ENCODE measurements around the gene LDLRAD2.
"Not testable (repeated sequence)": the region's sequence is repeated elsewhere in the genome, so short reads cannot be mapped to it uniquely, and the experiment has no call there.

The LDLRAD2 gene

DNA sequence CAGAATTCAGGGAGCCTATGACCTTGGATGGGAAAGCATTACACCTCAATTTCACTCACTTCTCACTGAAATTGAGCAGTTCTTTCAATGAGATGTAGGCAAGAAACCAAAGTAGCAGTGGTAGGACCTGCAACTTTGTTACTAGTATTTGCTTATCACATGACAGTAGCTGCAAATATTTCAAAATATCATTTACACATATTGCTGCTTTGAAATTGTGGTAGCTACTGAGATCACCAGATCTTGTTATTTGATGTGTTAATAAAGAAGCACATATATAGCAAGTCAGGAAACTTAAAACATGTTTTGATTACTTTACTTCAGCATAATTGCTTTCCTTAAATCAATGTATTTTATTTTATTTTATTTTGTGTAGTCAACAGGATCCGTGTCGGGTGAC is 12.9 kb downstream of the LDLRAD2 start:
- no peak for DNase-seq

DNA sequence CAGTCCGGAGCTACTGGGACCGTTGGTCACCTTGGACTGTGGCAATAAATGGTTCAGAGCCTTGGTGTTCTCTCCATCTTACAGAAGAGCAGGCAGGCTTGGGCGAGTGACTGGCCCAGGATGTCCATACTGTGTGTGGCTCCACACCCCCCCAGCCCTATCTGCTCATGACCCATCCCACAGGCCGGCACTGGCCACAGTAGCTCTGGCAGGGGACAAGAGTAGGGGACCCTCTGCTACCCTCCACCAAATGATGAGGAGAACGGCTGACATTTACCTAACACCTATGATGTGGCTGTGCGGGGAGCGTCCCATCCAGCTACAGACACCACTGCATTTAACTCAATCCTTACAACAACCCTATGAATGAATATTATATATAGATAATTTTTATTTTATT is 13.3 kb downstream of the LDLRAD2 start:
- DNase-seq: no peak

DNA sequence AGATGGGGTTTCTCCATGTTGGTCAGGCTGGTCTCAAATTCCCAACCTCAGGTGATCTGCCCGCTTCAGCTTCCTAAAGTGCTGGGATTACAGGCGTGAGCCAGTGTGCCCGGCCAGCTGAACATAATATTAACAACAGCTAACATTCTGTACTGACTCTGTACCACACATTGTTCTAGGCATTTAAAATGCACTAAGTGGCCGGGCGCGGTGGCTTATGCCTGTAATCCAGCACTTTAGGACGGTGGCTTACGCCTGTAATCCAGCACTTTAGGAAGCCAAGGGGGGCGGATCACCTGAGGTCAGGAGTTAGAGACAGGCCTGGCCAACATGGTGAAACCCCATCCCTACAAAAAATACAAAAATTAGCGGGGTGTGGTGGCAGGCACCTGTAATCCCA is 14.6 kb downstream of the LDLRAD2 start:
- not testable (repeated sequence) for DNase-seq

DNA sequence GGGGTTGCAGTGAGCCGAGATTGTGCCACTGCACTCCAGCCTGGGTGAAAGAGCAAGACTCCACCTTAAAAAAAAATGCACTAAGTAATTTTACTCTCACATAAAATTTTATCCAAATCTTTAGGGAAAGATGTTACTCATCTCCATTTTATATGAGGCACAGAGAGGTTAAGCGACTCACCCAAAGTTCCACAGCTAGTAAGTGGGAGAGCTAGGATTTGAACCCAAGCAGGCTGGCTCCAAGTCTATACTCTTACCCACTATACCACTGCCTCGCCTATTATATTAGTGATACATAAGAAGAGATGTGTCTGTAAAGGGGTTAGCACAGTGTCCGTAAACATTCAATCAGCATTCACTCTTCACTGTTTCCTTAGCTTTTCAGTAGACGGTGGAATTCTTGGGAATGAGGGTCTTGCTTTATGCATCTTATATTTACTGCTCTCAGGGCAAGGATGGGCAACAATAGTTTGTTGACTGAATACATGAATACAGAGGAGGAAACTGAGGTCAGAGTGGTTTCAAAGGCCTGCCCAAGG is 15.1 kb downstream of the LDLRAD2 start:
- no peak for DNase-seq

DNA sequence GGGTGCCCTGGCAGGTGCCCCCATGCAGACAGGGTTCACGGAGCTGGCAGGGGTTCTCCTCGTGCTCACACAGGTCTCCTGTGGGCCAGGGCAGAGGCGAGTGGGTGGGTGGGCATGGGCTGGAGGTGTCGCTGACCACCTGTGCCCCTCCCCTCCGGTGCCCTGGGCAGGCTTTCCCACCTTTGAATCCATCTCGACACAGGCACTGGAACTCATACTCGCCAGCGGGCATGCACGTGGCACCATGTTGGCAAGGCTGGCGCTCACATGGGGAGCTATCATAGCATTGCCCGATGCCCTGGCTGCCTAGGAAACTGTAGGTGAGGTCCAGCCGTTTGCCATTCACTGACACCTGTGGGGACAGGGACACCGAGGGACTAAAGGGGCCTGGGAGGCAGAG is 16.0 kb downstream of the LDLRAD2 start:
- DNase-seq: no peak

DNA sequence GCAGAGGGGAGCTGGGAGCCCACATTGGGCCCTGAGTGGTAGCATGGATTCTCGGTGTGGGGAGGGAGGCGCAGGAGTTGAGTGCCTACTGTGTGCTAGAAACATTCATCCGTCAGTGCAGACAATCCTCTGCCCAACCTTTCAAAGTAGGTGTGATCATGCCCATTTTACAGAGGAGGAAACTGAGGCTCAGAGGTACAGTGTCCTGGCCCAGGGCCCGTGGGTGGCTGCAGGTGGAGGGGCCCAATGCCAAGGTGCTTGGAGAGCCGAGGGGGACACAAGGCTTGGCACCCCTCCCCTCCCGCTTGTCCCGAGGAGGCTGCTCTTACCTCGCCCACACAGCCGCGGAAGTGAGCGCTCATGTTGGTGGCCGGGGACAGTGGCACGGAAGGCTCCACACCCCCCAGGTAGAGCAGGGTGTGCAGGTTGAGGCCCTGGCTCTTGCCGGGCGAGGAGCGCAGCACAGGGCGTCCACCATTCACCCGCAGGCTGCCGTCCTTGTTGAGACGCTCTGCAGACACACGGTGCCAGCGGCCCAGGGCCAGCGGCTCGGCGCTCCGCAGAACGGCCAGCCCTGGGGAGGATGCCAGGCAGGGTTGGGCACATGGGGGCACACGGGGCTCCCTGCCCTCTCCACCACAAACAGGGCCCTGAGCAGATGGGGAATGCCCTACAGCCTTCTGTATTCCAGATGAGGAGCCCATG is 16.6 kb downstream of the LDLRAD2 start:
- no peak for DNase-seq

DNA sequence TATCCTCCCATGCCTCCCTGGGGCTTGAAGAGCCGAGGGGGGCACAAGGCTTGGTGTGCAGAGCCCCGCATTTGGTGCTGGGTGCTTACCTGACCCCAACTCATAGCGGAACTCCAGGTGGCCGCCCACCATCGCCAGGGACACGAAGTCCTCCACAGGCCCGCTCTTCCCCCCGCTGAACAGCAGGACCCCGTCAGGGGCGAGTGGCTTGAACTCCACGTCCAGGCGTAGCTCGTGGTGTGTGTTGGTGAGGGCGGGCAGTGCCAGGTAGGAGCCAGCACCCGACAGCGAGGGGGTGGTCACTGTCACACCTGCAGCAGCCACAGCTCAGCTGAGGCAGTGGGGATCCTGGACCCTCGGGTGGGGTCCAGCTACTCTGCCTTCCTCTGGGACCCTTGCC is 17.2 kb downstream of the LDLRAD2 start:
- DNase-seq: no peak

DNA sequence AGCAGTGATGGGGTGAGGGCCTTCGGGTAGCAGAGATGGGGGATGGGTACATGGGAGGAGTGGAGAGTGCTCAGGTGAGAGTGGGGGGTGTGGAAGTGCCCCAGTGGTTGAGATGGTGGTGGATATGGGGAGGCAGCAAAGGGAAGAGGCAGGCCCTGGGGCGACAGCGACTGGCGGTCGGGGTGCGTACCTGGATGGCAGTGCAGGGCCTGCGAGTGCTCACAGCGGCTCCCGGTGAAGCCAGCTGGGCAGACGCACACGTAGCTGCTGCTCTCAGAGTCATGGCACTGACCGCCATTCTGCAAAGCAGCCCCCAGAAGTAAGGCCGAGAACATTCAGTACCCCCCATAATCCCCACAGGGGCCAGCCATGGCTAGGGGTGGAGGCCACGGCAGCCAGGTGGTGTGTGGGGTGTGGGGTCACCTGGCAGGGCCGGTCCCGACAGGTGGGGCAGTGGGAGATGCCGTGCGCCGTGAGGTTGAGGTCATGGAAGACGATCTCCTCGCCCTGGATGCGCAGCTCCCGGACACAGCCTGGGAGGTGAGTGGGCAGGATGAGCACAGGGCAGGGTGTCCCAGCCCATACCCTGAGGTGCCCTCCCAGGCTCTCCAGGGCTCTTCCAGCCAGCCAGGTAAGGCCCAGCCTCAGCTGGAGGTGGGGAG is 18.9 kb downstream of the LDLRAD2 start:
- no peak for DNase-seq

DNA sequence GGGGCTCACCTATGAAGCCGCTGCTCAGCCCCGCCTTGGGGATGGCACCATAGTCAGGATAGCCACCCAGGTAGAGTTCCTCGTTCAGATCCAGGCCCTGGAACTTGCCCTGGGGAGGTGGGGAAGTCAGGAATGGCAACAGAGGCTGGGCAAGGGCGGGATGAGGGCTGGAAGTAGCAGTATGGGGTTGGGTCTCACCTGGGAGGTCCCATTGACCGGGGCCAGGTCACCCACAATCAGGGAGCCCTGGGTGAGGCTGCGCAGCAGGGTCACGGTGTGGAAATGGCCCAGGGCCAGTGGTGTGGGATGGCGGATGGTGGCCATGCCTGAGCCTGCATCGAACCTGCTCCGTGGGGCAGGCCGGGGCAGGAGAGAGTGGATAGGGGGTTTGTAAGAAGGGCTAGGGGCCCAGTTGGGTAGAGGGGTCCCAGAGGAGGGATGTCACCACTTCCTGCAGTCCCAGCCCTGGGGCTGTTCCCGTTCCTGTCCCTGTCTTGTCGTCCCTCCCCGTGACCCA is 19.4 kb downstream of the LDLRAD2 start:
- no peak for DNase-seq

DNA sequence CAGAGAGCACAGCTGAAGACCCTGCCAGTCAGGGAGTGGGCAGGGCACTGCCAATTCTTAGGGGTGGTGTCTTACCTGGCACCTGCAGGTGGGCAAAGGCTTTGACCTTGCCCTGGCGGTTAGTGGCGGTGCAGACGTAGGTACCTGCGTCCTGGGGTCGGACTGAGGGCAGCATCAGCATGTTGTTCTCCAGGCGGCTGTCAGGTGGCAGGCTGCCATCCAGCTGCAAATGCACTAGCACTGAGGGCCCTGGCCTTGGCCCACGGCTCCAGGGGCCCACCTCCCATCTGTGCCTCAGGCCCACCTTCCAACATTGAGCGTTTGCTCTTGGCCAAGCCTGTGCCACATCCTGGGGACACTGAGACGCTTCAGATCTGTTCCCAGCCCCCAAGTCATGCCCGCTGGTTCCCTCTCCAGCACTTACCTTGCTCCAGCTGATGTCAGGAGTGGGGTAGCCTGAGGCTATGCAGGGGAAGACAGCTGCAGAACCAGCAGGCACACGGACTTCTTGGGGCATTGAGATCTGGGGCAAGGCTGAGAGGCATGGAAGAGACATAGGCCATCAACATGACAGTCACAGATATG is 21.4 kb downstream of the LDLRAD2 start:
- no peak for DNase-seq

DNA sequence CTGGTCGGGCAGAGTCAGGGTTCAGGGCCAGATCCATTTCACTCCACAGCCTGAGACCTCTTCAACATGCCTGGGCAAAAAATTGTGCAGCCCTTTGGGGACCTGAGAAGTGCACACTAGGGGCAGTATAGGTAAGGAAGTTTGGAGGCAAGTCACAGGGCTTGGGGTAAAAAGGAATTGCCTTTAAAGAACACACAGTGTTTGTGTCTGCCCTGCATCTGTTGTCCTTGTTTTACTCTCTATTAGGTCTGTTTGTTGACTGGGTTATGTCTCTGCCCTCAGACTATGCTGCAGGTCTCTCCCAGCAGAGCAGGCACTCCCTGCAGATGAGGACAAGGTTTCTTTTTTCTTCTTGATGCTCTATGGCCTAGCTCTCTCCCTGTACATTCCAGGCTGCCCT is 22.0 kb downstream of the LDLRAD2 start:
- no peak for DNase-seq

DNA sequence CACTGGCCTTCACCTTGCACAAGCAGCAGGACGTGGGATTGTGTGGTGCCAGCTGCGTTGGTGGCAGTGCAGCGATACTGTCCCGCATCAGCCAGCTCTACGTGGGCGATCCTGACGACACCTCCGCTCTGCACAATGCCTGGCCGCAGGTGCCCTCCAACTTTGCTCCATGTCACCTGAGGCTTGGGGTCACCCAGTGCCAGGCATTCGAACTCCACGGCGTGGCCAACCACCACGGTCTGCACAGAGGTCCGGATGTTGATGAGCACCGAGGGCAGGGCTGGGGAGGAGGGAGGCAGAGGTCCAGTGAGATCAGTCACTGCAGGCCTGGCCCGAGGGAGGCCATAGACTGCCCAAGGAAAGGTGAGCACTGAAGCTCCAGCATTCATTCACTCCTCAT is 22.6 kb downstream of the LDLRAD2 start:
- no peak for DNase-seq

DNA sequence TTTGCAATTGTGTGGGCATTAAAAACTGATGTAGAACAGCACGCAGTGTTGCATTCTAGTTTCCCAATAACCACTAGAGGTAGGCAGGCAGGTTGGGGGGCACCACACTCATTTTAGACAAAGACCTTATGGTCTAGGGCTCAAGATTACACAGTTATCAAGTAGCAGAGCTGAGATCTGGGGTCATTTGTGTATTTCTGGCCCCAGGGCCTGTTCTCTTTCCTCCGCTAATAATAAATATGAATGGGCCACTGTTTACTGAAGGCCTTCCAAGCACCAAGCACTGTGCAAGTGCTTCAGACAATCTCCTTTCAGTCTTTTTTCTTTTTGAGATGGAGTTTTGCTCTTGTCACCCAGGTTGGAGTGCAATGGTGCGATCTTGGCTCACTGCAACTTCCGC is 23.9 kb downstream of the LDLRAD2 start:
- DNase-seq: no peak

DNA sequence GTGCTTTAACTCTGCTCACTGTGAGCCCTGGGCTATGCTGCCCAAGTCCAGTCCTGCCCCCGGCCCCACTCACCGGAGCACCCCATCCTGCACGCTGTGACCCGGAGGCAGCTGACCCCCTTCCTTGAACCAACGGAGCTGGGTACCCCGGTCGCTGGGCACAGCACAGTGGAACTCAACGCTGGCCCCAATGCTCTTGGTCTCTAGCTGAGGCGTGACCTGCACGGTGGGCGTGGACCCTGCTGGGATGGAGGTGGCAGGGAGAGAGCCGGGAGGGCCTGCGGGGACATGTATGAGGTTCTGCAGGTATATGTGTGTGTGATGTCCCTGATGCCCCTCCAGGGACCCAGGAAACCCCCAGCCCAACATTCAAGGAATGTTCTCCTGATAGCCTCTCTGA is 24.7 kb downstream of the LDLRAD2 start:
- no peak for DNase-seq

DNA sequence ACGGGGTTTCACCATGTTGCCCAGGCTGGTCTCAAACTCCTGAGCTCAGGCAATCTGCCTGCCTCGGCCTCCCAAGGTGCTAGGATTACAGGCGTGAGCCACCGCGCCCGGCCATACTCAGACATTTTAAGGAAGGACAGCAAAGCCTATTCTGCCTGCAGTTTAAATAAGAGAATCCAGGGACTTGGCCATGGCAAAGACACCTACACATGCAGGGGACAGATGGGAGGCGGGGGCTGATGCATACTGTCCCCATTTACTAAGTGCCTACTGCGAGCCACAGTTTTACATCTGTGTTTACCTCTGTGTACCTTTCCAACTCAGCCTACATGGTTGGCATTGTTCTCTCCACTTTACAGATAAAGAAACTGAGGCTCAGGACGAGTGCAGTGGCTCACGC is 25.4 kb downstream of the LDLRAD2 start:
- no peak for DNase-seq

DNA sequence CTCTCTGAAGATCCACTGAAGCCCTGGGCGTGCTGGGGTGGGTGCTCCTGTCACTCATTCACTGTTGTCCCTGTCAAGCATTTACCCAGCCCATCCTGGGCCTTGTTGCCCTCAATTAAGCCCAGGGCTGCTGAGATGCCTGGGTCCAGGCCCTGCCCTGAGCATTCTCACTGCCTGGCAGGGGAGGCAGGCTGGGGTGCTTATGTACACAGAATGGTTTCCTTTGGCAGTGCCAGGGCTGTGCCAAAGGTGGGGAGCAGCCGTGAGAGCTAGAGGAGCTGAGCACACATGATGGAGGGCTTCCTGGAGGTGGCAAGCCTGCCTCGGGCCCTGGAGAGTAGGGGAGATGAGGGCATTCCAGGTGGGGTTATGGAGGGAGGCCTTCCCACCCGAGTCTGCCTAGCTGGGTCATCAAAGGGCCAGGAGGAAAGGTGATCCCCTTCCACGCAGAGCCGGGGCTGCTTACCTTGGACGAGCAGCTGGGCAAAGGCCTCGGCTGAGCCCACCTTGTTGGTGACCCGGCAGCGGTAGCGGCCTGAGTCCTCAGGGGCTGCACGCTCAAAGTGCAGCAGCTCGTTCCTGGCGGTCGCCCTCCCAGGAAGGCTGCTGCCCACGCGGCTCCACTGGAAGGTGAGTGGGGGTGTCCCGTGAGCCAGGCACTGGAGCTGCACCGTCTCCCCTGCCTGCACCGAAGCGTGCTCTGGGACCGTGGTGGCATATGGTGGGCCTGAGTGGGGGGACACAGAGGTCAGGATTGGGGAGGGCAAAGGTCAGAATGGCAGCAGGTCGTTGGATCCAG is 26.5 kb downstream of the LDLRAD2 start:
- no peak for DNase-seq

DNA sequence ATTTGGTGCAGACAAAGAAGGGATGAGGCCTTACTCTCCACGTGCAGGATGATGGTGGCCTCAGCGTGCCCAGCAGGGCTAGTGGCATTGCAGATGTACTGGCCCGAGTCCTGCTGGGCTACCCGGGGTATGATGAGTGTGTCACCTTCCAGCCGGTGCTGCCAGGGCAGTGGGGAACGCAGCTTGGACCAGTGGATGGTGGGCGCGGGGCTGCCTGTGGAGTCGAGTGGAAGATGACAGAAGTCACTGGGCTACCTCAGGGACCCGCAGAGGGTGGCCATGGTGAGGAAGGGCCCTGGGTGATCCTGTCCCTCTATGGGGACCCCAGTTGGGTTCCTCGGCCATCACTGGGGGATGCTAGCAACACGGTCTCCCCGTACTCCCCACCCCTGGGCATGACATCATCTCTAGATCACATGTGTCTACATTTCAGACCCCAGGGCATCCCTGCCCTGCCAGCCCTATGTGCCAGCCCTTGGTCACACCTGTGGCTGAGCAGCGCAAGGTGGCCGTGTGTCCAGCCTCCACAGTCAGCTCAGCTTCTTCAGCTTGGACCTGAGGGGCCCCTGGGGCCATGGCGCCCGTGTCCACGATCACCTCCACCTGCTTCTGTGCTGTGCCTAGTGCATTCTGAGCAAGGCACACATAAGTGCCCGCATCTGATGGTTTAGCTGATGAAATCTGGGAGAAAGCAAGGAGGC is 27.4 kb downstream of the LDLRAD2 start:
- no peak for DNase-seq

DNA sequence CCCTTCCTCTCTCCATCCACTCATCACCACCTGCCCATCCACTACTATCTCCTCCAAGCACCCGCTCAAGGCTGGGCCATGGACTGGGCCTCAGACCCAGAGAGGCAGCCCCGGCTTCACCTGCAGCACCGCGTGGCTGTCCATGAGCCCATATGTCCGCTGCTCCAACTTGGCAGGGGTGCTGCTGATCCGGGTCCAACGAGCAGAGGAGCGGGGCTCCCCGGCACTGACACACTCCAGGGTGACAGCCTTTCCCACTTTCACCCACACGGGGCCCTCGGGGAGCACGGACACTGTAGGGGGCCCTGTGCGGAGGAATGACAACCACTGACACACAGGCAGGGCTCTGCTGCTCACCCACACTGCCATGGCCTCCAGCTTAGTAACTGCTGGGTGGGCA is 28.9 kb downstream of the LDLRAD2 start:
- no peak for DNase-seq

DNA sequence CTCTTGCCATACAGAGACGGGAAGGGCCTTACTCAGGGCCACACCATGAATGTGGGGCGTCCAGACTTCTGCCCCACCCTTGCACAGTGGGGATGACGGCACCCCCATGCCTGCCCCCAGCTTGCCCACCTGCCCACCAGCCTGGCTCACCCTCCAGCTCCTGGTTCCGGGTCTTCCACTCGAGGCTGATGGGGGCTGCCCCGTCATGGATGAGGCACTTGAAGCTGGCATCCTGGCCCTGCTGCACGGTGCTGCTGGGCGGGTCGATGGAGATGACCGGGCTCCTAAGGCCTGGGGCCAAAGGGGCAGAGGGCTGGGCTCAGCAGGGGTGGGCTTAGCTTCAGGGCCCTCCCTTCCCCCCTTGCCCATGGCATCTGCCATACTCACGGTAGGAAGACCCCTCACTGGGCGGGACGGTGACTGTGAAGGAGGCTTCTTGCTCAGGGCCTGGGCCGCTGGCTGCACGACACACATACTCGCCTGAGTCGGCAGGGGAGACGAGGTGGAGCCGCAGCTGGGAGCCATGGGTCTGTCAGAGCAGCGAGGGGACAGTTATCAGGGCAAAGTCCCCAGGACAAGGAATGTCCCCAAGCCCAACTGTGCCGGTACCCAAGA is 29.9 kb downstream of the LDLRAD2 start:
- no peak for DNase-seq

DNA sequence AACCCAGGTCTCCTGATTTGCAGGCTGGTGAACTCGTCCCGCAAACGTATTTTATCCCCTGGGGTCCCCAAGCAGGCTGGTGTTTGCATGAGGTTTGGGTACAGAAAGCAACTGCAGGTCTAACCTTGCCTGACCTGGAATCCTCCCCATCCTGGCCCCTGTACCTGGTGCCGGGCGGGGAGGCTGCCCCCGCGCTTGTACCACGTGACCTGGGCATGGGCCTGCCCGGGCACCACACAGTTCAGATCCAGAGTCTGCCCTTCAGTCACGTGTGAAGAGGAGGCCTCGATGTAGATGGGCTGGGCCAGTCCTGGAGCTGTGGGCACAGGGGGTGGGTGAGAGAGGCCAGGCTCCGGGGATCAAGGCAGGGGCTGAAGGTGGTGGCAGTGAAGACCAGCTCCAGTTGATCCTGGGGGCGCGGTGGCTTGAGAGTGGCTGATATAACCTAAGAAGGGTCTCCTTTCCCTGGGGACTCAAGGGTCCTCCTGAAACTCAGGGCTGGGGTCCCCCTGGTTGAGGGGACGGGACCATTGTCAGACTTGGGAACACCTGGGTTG is 30.6 kb downstream of the LDLRAD2 start:
- no peak for DNase-seq

DNA sequence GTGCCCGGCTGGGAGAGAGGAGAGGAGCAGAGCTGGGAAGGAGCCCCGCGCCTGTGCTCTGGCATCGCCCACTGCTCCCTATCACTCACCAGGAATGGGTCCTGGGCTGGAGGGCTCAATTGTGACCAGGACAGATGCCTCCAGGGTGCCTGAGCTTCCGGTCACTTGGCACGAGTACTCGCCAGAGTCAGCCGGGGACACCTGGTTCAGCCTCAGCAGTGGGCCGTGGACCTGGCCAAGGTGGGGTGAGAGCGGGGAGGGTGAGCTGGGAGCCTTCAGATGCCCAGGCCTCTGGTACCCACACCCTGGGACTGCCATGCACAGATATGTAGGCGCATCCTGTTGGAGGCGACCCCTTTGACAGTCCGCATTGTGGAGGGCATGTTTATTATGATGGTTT is 31.1 kb downstream of the LDLRAD2 start:
- no peak for DNase-seq

DNA sequence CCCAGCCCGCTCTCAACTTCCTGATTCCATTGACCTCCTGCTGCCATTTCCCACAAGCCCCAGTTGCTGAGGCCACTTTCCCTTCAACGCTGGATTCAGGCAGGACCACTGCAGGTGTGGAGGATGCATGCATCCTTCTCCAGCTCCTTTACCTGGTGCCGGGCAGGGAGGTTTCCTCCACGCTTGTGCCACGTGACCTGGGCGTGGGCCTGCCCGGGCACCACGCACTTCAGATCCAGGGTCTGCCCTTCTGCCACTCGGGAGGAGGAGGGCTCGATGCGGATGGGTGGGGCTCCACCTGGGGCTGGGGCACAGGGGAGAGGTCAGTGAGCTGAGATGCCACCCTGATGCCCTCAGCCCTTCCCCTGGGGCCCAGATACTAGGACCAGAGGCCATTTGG is 31.9 kb downstream of the LDLRAD2 start:
- DNase-seq: no peak
